GM18907 (cell line): ENCODE results near the gene SF3A1.
"Not testable (repeated sequence)": the region's sequence is repeated elsewhere in the genome, so short reads cannot be mapped to it uniquely, and the experiment has no call there.

ENCODE experiments used
- ATAC-seq: cut with Tn5 transposase; IDR thresholded peaks from one replicate; pipeline ENCODE4 v1.9.1; 2021; ENCODE audit warnings: mild to moderate bottlenecking, moderate library complexity; ENCODE audit not compliant: unreplicated experiment

The SF3A1 gene

DNA sequence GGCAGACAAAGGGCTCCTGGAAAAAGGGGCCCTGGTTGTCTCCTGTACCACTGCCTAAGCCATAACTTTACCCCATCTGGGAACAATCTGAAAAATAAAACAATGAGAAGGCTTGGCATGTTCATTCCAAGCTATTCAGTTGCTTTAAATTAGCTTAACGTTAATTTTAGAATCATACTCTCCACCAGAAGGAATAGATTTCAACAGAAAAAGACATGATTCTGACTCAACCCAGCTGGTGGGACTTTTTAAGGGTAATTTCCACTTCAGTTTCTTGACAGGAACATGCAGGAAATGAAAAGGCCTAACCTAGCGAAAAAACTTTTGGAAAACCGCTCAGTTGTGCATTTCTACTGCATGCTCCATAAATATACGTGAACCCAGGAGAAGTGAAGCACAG is 7.9 kb downstream of the SF3A1 start:
- ATAC-seq: no peak

GRCh38 chr22:30348404-30348803 is 8.3 kb downstream of the SF3A1 start:
- ATAC-seq: no peak

- no peak for ATAC-seq
Observed at GRCh38 chr22:30347255-30347892, 9.3 kb downstream of the SF3A1 start.

DNA sequence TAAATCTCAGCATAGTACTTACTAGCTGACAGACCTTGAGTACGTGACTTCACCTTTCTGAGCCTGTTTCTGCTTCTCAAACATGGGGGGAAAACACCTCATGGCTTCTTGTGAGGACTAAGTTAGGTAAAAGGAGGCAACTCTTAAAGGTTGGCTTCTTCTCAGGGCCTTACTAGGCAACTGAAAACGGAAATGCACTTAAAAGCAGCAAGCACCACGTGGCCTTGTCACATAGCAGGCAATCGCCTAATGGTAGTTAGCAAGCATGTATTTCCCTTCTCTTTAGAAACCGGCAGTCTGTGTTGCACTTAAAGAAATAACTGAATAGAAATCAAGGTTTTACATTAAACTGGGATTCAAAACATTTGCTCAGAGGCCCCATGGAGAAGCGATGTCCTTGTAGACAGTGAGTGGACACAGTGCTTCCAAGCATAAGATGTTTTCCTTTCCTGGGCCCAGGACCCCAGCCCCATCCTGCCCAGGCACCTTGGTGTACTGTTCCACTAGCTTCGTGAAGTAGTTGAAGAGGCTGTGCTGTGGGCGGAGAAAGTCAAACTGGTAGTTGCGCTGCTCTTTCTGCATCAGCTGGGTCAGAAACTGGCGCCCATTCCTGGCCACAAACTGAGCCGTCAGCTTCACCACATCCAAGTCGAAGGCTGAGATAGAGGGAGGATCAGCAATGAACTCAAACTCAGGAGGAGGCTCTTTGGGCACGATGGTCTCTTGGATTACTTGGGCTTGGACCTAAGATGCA is 12.1 kb downstream of the SF3A1 start:
- no peak for ATAC-seq

DNA sequence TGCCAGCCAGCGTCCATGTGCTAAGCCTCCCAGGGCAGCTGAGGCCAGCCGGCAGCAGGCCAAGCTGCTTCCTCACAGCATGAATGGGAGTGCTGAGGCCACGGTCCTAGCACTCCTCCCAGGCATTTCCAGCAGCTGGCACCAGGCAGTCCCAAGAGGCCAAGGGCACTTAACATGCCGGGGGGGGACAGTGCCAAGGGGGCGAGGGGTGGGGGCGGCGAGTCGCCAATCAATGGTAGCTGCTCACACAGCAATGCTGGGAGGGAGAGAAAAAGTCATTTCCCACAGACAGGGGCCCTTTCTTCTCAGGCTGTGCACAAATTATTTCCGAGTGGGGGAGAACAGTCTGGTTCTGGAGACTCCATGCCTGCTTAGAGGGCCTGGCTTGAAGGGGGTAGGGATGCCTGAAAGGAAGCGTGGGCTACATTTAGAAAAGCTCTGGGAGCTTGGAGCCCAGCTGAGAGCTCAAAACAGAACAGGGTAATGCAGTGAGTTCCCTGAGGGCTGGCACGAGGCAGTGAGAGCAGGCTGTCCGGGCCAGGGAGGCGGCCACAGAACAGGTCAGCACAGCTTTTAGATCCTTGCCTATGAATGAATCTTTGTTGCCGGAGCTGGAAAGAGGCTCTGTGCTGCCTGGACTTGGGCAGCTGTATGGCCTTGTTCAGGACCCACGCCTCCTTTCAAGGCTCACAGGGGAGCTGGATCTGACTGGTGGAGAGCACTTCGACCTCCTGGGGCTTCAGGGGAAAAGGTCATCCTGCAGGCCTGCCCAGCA is 15.6 kb downstream of the SF3A1 start:
- ATAC-seq: no peak

GRCh38 chr22:30338802-30339201 is 17.9 kb downstream of the SF3A1 start:
- ATAC-seq: no peak

DNA sequence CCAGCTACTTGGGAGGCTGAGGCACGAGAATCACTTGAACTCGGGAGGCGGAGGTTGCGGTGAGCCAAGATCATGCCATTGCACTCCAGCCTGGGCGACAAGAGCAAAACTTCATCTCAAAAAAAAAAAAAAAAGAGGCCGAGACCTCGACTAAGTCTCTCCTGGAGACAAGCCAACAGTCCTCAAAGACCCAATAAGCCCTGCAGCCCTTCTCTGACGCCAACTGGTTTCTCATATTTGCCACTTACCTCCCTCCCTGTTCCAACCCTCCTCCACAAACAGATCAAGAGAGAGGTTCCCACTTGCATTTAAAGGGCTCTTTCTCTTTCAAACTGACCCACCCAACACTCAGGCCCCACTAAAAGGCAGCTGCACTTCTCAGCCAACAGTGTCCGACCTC is 18.4 kb downstream of the SF3A1 start:
- not testable (repeated sequence) for ATAC-seq

- ATAC-seq: no peak
Observed at GRCh38 chr22:30337461-30337778, 19.3 kb downstream of the SF3A1 start.

GRCh38 chr22:30336752-30337460 is 19.8 kb downstream of the SF3A1 start:
- ATAC-seq: no peak

DNA sequence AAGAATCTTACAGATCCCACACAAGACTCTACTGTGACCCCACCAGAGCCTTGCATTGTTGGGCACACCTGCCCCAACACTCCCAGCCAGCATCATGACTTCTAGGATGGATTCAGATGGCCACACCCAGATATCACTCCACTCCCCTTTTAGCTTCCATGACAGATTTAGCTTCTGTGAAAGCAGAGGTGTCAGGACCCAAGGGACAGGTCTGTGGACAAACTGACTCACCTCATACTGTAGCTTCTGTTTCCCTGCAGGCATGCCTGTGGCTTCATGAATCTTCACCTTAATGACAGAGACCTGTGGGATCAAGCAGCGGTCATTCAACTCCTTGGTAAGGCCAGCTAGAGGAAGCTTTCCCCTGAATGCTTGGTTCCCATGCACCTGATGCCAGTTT is 21.5 kb downstream of the SF3A1 start:
- no peak for ATAC-seq

DNA sequence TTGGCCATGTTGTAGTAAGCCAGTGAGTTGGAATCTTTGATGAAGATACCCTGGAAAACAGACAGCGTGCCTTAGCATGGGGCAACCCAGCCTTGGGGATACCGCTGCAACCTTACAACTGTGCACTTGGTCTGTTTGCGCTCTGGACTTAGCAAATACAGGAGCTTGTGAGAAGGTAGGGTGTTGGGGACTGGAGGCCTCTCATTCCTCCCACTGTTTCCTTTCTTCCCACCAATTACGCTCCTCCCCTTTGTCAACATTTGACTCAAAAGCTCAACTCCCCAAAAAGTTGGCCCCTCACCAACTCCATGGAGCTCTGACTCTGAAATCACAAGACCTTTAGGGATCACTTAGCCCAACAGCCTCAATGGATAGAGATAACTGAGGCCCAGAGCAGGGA is 22.0 kb downstream of the SF3A1 start:
- ATAC-seq: no peak

GRCh38 chr22:30333707-30334087 is 23.0 kb downstream of the SF3A1 start:
- no peak for ATAC-seq

DNA sequence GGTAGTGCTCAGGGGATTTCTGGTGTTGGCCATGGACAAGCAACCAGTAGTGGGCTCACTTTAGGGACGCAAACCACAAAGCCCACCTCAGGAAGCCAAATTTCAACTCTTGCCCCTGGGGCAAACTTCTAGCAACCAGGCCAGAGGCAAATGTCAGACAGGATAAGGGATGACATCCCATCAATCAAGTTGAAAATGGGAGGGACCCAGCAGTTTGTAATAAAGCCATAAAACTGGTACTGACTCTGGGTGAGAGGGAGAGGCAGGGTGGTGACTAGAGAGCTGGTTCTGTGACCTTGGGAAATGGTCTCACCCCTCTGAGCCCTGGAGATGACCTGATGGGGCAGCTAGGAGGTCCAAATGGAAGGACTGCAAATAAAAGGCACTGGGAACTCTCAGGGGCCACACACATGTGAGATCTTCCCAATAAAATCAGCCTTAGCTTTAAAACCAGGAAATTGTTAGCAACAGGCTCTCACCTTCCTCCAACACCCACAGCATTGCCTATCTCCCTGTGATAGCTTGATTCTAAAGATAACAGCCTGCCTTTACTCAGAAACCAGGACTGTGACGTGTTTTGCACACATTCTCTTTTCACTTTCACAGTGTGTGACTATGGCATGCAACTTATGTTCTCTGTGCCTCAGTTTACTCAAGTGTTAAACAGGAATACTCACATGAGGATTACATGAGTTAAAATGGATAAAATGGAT is 23.5 kb downstream of the SF3A1 start:
- ATAC-seq: no peak

DNA sequence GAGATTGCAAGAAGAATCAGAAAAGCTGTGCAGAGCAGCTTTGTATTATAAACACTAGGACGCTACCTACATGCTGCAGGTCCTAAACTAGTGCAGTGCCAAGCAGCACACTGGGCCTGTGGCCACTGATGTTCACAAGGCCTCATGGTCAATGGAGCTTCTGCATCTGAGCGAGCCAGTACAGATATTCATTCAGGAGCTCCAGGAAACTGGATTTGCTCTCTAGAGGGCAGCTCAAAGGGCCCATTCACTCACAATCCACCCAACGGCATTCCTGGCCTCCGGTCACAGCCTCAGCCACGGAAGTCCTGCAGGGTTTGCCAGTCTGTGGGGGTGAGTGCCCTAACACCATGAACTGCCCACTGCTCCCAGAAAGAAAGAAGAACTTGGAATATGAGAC is 24.1 kb downstream of the SF3A1 start:
- ATAC-seq: no peak

- no peak for ATAC-seq
Observed at GRCh38 chr22:30328466-30329049, 28.1 kb downstream of the SF3A1 start.

DNA sequence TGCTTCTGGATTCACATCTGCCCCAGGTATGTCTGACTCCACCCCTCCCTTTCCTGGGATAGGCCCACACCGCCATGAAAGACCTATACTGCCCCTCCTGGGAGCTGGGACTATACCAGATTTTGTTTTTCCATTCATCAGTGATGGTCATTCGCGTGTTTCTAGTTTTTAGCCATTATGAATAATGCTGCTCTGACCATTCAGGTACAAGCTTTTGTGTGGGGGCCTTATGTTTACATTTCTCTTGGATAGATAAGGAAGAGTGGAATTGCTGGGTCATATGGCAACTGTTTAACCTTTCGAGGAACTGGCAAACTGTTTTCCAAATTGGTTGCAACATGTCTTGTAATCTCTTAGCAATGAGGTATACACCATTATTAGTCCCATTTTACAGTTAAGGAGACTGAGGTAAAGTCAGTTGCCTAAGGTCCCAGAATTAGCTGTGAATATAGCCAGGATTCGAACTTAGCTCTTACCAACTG is 28.8 kb downstream of the SF3A1 start:
- ATAC-seq: no peak

- peak; percentile 80 for ATAC-seq
Observed at GRCh38 chr22:30326706-30327362, 29.9 kb downstream of the SF3A1 start, which contains the start of gene TBC1D10A. Gene TBC1D10A (minus strand): TSS chr22:30326941. CDS start chr22:30326881, 60 bp downstream.

DNA sequence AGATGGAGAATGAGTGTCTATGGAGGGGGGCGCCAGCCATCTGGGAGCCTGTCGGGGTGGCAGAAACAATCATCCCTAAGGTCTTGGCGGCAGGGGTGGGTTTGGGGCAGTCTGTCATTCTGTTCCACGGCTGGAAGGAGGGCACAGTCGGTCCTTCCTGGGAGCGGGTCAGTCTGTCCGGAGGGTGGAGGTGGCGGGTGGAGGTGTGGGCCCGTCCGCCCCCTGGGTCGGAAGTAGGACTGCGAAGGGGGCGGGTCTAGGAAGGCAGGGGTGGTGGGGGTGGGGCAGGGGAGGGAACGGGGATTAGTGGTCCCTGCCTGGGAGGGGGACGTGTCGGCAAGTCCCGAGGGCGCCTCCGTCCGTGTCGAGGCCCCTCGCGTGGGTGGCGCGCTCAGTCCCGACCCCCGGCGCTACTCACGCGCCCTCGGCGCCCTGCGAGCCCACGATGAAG is 30.4 kb downstream of the SF3A1 start:
- peak; percentile 23 for ATAC-seq

GRCh38 chr22:30325724-30326254 is 30.9 kb downstream of the SF3A1 start:
- no peak for ATAC-seq
